A549 treated with RU486 at 1 μM for 4 hours (cell line): ENCODE results near the gene PSD4. TPM values are rescaled to one million over a fixed set of nuclear protein-coding genes. Genes with fewer than 3 reads are reported as not detected.

Experiments
- total RNA-seq: library from RNA; stranded (reverse); fragments of 200-300 nt; extraction: Qiagen RNA extraction; gene quantifications from 5 replicates; pipeline ENCODE4 v1.2.3, GENCODE V29; 2022; ENCODE audit warnings: low read depth

The PSD4 gene
- 8.2 to 12.1 TPM (median 10.6 TPM) in 5 replicates for total RNA-seq

DNA sequence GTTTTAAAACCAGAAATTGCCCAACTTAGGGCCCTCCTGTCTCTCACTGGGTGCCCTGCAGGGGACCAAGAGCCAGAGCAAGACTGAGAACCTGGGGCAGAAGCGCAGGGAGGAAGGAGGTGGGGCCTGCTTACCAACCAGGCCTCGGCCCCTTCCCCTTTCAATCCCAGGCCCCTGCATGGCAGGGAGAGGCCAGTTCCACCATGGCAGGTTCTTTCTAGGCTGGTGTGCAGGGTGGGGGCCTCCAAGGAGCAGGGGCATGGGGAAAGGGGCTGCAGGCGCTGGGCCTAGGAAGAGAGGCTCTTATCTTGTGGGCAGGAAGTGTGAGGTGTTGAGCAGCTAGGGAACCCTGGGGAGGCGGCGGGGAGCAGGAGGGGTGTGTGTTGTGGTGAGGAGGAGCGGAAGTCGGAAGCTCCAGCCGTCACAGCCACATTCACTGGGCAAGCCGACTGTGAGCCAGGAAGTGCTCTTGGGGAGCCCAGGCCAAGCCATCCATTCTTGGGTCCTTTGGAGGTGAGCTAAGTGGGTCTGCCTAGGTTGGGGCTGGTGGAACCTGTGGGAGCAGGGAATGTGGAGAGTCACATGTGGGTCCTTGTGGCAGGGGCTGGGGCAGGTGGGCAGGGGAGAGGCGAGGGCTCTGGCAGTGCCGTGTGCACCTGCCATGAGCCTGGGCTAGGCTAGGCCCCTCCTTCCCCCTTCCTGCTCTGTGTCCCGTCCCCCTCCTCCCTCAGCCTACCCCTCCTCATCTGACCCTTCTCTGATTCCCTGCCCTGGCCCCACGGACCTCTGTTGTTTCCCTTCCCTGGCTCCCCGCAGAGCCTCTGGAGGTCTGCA lies at the start of gene PSD4:
Gene PSD4, plus strand, starts transcription at position 430 of the 834 bp plus-strand sequence. CDS start 8,486 bp downstream, outside the sequence.

DNA sequence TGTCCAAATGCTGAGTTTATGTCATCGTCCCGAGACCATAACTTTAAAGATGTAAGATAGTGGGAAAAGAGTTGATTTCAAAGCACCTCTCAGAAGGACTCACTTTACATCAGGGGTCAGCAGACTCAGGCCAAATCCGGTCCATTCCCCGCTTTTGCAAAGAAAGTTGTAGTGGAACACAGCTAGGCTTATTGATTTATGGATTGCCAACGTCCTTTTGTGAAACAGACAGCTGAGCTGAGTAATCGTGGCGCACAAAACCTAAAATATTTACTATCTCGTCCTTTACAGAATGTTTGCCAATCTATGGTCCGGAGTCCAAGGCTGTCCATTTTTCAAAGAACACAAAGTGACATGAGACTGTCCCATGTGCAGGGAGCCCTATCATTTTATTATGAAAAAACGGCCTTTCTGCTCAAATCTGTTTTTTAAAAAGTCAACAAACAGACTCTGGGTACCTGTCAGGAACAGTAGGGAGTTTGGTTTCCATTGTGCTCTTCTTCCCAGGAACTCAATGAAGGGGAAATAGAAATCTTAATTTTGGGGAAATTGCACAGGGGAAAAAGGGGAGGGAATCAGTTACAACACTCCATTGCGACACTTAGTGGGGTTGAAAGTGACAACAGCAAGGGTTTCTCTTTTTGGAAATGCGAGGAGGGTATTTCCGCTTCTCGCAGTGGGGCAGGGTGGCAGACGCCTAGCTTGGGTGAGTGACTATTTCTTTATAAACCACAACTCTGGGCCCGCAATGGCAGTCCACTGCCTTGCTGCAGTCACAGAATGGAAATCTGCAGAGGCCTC lies 46.7 kb upstream of the PSD4 start, which contains the start of gene IL1RN:
Gene IL1RN, plus strand, starts transcription at position 754 of the 801 bp plus-strand sequence. Its CDS starts 27 bp downstream, at position 781.

Other genes starting within 250 kb of the PSD4 start
- gene IL36G, start 196.0 kb upstream of the PSD4 start, total RNA-seq = not detected in 5 replicates
- not detected in 5 replicates for gene IL36A, start 168.5 kb upstream of the PSD4 start, total RNA-seq
- gene IL36B, start 121.1 kb upstream of the PSD4 start, total RNA-seq = not detected in 5 replicates
- 0.06 to 0.59 TPM (median 0.08 TPM) in 4 of 5 replicates, not detected in the other for gene IL36RN, start 114.8 kb upstream of the PSD4 start, total RNA-seq
- not detected in 5 replicates for gene IL1F10, start 106.0 kb upstream of the PSD4 start, total RNA-seq
- gene IL1RN, start 46.4 kb upstream of the PSD4 start, total RNA-seq = 0.14 to 0.42 TPM (median 0.25 TPM) in 4 of 5 replicates, not detected in the other
- gene PAX8, start 105.0 kb downstream of the PSD4 start, total RNA-seq = 0.54 to 1.2 TPM (median 1.1 TPM) in 5 replicates